K562 (cell line): ENCODE measurements around the gene TESK2. TPM values are rescaled to one million over a fixed set of nuclear protein-coding genes. Genes with fewer than 3 reads are reported as not detected.

Source experiments
- BHLHE40 ChIP-seq: IDR thresholded peaks from 2 replicates; pipeline ENCODE4 v1.6.1; 2011; ENCODE audit warnings: low read length, improper control_type of control experiment
- ESRRB ChIP-seq: fragments of 250-450 bp; sonication (Bioruptor Pico); IDR thresholded peaks from 2 replicates; pipeline ENCODE4 v1.5.0; 2020; ENCODE audit warnings: mild to moderate bottlenecking, moderate library complexity, borderline replicate concordance
- FOXA3 ChIP-seq, 2 experiments: fragments of 450-650 bp in 1 of 2; sonication (generic) in 1 of 2; formaldehyde crosslinking; IDR thresholded peaks in 1 of 2; conservative IDR thresholded peaks in 1 of 2; 2 replicates each; pipeline versions ENCODE4 v1.4.0 to v1.8.0; 2020 to 2022; ENCODE audit warnings: mild to moderate bottlenecking in 2 of 2, missing genetic modification reagents in 1 of 2
- MLLT1 ChIP-seq, 2 experiments: fragments of 450-650 bp; IDR thresholded peaks; 2 replicates each; pipeline ENCODE4 v1.6.1; 2016
- MTA2 ChIP-seq: fragments of 450-650 bp; IDR thresholded peaks from 2 replicates; pipeline ENCODE4 v1.6.1; 2016; ENCODE audit warnings: low read depth
- MYBL2 ChIP-seq, 2 experiments: fragments of 450-650 bp in 1 of 2; sonication (generic) in 1 of 2; formaldehyde crosslinking in 1 of 2; IDR thresholded peaks; 2 replicates each; pipeline versions ENCODE4 v1.6.1 to v1.8.1; 2017 to 2022; ENCODE audit warnings: borderline replicate concordance in 1 of 2, inconsistent platforms in 1 of 2, low read depth in 1 of 2, mild to moderate bottlenecking in 1 of 2, missing genetic modification reagents in 1 of 2, moderate library complexity in 1 of 2
- NFIX ChIP-seq: fragments of 250-450 bp; sonication (Bioruptor Pico); IDR thresholded peaks from 2 replicates; pipeline ENCODE4 v1.4.0; 2020; ENCODE audit warnings: low read depth, mild to moderate bottlenecking, moderate library complexity
- NKRF ChIP-seq: fragments of 450-650 bp; IDR thresholded peaks from 2 replicates; pipeline ENCODE4 v1.6.1; 2016; ENCODE audit warnings: borderline replicate concordance
- POLR2H ChIP-seq: IDR thresholded peaks from 2 replicates; pipeline ENCODE4 v1.6.1; 2016; ENCODE audit warnings: missing genetic modification characterization, low read depth, mild to moderate bottlenecking, control low read depth, missing compliant biosample characterization, moderate library complexity
- RCOR1 ChIP-seq, 2 experiments: IDR thresholded peaks; 2 replicates each; pipeline ENCODE4 v1.6.1; 2012; ENCODE audit warnings: low read depth in 2 of 2, low read length in 2 of 2, borderline replicate concordance in 1 of 2, improper control_type of control experiment in 1 of 2
- SMAD1 ChIP-seq: fragments of 150-350 bp; IDR thresholded peaks from 2 replicates; pipeline ENCODE4 v1.6.1; 2014; ENCODE audit warnings: low read length, low read depth; ENCODE audit not compliant: partially characterized antibody
- SMAD4 ChIP-seq: fragments of 250-450 bp; sonication (Bioruptor Pico); conservative IDR thresholded peaks from 2 replicates; pipeline ENCODE4 v1.8.0; 2021; ENCODE audit warnings: inconsistent platforms, mild to moderate bottlenecking, moderate library complexity
- SP2 ChIP-seq: IDR thresholded peaks from 2 replicates; pipeline ENCODE4 v1.6.1; 2011; ENCODE audit warnings: mild to moderate bottlenecking, low read depth, low read length, moderate library complexity; ENCODE audit not compliant: poor library complexity, severe bottlenecking; ENCODE audit errors: extremely low read depth
- TSHZ1 ChIP-seq: fragments of 250-450 bp; sonication (Bioruptor Pico); IDR thresholded peaks from 2 replicates; pipeline ENCODE4 v1.4.0; 2020; ENCODE audit warnings: mild to moderate bottlenecking, moderate library complexity
- ZBTB34 ChIP-seq: fragments of 250-450 bp; sonication (Bioruptor Pico); IDR thresholded peaks from 2 replicates; pipeline ENCODE4 v1.8.0; 2021; ENCODE audit warnings: mild to moderate bottlenecking, moderate library complexity
- ZNF174 ChIP-seq: fragments of 250-450 bp; sonication (Bioruptor Pico); IDR thresholded peaks from 2 replicates; pipeline ENCODE4 v1.4.0; 2020; ENCODE audit warnings: mild to moderate bottlenecking
- ZNF76 ChIP-seq: fragments of 250-450 bp; sonication (Bioruptor Pico); IDR thresholded peaks from 2 replicates; pipeline ENCODE4 v1.4.0; 2020; ENCODE audit warnings: mild to moderate bottlenecking, moderate library complexity, borderline replicate concordance
- polyA plus RNA-seq, 8 experiments: library from polyadenylated mRNA; depleted of rRNA in 4 of 8; stranded (reverse) in 5 of 8; unstranded in 3 of 8; fragments of >200 nt; fragmentation: Nextera tagmentation in 2 of 8; fragmentation: Illumina TruSeq in 1 of 8; extraction: Ambion mirVana in 2 of 8; extraction: Trizol in 1 of 8; gene quantifications; 2 replicates each; pipeline versions ENCODE4 v1.2.1 to v1.2.3, GENCODE V29; 2011 to 2014; ENCODE audit warnings: inconsistent platforms in 1 of 8, missing spikeins in 1 of 8
- total RNA-seq, 7 experiments: library from RNA; depleted of rRNA in 6 of 7; stranded (reverse); fragments of >200 nt in 6 of 7; fragmentation: Illumina TruSeq in 2 of 7; extraction: Trizol in 2 of 7; gene quantifications; 2 replicates each; pipeline versions ENCODE4 v1.2.1 to v1.2.3, GENCODE V29; 2011 to 2021; ENCODE audit warnings: low replicate concordance in 1 of 7

TESK2 gene
- total and polyA plus RNA-seq, 9 of the 15 experiments (the other 6 are each of a cell fraction or from before 2014, with no cell fraction given): 1.6 to 5.3 (median 3.7) TPM

GRCh38 chr1:45339789-45340558 lies 151.0 kb downstream of the TESK2 start, which contains the start of the genes MUTYH and TOE1 (continued):
- TF ChIP-seq ZBTB34 (no peak), POLR2H (peak; percentile 96), SMAD1 (peak; percentile 61), SP2 (no peak), BHLHE40 (0 out of 2 replicates have a peak, but pooled peaks have one; percentile 23), ZNF76 (CRISPR knock-in tag) (peak; percentile 7; the same call in 1 of the 2 replicates), MYBL2 (IDR thresholded peaks at IDR 0.05; ENCODE audit: low read depth) (no peak), MYBL2 (CRISPR knock-in tag; IDR thresholded peaks at IDR 0.05; ENCODE audit: borderline replicate concordance) (no peak), SMAD4 (CRISPR knock-in tag) (peak; percentile 93), TSHZ1 (no peak), FOXA3 (CRISPR knock-in tag; conservative IDR thresholded peaks at IDR 0.05 in 1 of 2, IDR thresholded peaks at IDR 0.05 in 1 of 2) (0 out of 4 replicates have a peak, but pooled peaks of 1 of the 2 experiments have one; percentile 33), MTA2 (no peak), ZNF174 (CRISPR knock-in tag) (no peak), MLLT1 (IDR thresholded peaks at IDR 0.05) (0 out of 4 replicates have a peak, but pooled peaks of 1 of the 2 experiments have one; percentile 50), NFIX (CRISPR knock-in tag) (no peak), ESRRB (CRISPR knock-in tag) (no peak), RCOR1 (IDR thresholded peaks at IDR 0.05; ENCODE audit: borderline replicate concordance in 1 of 2, low read depth in 2 of 2, low read length in 2 of 2) (no peak; a peak in 3 of 4 replicates), NKRF (peak; percentile 12)
